Ascending aorta (tissue), 2 donors: Measurements from ENCODE around the gene NOX5. TPM values are rescaled to one million over a fixed set of nuclear protein-coding genes. Genes with fewer than 3 reads are reported as not detected.

Experiments used
- DNase-seq, 2 donors: peaks; one replicate each; pipeline ENCODE4 v3.0.0-alpha.2; 2019; ENCODE audit warnings: low spot score in 2 of 2
- H3K27ac ChIP-seq, 2 donors: fragments of 200-600 bp; sonication (generic); one replicate each; pipeline ENCODE4 v1.5.1; 2016 to 2017; ENCODE audit warnings: mild to moderate bottlenecking in 1 of 2
- H3K27me3 ChIP-seq: fragments of 200-600 bp; sonication (generic); one replicate; pipeline ENCODE4 v1.5.1; 2017
- H3K36me3 ChIP-seq, 2 donors: fragments of 200-600 bp; sonication (generic); one replicate each; pipeline ENCODE4 v1.5.1; 2016
- H3K4me1 ChIP-seq, 2 donors: fragments of 200-600 bp; sonication (generic); one replicate each; pipeline ENCODE4 v1.5.1; 2016 to 2017; ENCODE audit warnings: mild to moderate bottlenecking in 1 of 2
- H3K4me3 ChIP-seq, 2 donors: fragments of 200-600 bp; sonication (generic); one replicate each; pipeline ENCODE4 v1.5.1; 2016 to 2017; ENCODE audit warnings: mild to moderate bottlenecking in 1 of 2
- H3K9me3 ChIP-seq, 2 donors: fragments of 200-600 bp; sonication (generic); one replicate each; pipeline ENCODE4 v1.5.1; 2016
- intact Hi-C: fragments of 100-400 bp; cut with DNase I; formaldehyde crosslinking; loops from one replicate; pipeline ENCODE4 v1.15.1; 2023
- total RNA-seq: library from RNA; depleted of rRNA; stranded (reverse); fragments of >200 nt; gene quantifications from one replicate; pipeline ENCODE4 v1.1.0, GENCODE V29; 2016
- TF ChIP-seq, protein P1 (sequence below), 3 experiments: fragments of 200-600 bp in 2 of 3; fragments of 450-650 bp in 1 of 3; sonication (generic) in 2 of 3; IDR thresholded peaks; one replicate each; pipeline ENCODE4 v1.5.1; 2016 to 2019; ENCODE audit warnings: antibody characterized with exemption in 3 of 3, mild to moderate bottlenecking in 1 of 3, moderate library complexity in 1 of 3

NOX5 gene
- total RNA-seq, 1 donor from 2014 or later = 0.53 TPM

DNA sequence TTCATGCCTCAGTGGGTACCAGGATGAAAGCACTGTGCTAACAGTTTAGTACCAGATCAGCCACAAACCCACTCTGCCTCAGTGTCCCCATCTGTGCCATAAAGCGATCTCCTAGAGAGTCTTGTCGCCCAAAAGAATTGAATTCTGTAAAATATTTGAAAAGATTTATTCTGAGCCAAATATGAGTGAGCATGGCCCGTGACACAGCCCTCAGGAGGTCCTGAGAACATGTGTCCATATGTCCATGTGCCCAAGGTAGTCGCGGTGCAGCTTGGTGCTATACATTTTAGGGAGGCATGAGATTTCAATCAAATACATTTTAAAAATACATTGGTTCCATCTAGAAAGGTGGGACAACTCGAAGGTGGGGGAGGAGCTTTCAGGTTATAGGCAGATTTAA, 15.4 kb upstream of the NOX5 start:
- H3K36me3 ChIP-seq = no peaks in the 10 kb centered on the region
- TF ChIP-seq, protein P1, sequence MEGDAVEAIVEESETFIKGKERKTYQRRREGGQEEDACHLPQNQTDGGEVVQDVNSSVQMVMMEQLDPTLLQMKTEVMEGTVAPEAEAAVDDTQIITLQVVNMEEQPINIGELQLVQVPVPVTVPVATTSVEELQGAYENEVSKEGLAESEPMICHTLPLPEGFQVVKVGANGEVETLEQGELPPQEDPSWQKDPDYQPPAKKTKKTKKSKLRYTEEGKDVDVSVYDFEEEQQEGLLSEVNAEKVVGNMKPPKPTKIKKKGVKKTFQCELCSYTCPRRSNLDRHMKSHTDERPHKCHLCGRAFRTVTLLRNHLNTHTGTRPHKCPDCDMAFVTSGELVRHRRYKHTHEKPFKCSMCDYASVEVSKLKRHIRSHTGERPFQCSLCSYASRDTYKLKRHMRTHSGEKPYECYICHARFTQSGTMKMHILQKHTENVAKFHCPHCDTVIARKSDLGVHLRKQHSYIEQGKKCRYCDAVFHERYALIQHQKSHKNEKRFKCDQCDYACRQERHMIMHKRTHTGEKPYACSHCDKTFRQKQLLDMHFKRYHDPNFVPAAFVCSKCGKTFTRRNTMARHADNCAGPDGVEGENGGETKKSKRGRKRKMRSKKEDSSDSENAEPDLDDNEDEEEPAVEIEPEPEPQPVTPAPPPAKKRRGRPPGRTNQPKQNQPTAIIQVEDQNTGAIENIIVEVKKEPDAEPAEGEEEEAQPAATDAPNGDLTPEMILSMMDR (IDR thresholded peaks at IDR 0.05) = no peak
- intact Hi-C loops = no loop called here
- H3K4me1 ChIP-seq = no peaks in the 10 kb centered on the region
- no peak overlapping the region for H3K4me3 ChIP-seq
- no peaks in the 10 kb centered on the region for H3K9me3 ChIP-seq
- no peak for DNase-seq
- H3K27ac ChIP-seq = no peak overlapping the region
- no peaks in the 10 kb centered on the region for H3K27me3 ChIP-seq

DNA sequence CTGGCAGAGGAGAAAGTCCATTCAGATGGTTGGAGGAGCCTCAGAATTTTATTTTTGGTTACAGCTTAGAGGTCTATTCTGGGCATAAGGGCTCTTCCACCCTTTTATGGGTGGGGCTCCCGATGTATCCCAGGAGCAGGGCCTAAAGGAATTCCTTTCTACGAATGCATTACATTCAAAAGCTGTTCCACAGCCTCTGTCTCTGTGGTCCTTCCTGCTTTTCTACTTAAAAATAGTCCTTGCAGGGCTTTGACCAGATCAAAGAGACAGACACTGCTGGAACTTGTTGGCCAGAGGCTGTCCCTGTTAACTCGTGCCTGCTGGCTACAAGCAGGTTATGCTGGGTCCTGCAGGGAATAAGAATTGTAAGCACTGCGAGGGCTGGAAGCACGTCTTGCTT, 14.4 kb upstream of the NOX5 start:
- H3K27ac ChIP-seq = no peak overlapping the region
- H3K36me3 ChIP-seq = no peaks in the 10 kb centered on the region
- no peaks in the 10 kb centered on the region for H3K4me1 ChIP-seq
- no peak overlapping the region for H3K4me3 ChIP-seq
- intact Hi-C loops = no loop called here
- no peaks in the 10 kb centered on the region for H3K9me3 ChIP-seq
- no peaks in the 10 kb centered on the region for H3K27me3 ChIP-seq
- no peak for DNase-seq
- TF ChIP-seq, protein P1 (IDR thresholded peaks at IDR 0.05) = no peak

DNA sequence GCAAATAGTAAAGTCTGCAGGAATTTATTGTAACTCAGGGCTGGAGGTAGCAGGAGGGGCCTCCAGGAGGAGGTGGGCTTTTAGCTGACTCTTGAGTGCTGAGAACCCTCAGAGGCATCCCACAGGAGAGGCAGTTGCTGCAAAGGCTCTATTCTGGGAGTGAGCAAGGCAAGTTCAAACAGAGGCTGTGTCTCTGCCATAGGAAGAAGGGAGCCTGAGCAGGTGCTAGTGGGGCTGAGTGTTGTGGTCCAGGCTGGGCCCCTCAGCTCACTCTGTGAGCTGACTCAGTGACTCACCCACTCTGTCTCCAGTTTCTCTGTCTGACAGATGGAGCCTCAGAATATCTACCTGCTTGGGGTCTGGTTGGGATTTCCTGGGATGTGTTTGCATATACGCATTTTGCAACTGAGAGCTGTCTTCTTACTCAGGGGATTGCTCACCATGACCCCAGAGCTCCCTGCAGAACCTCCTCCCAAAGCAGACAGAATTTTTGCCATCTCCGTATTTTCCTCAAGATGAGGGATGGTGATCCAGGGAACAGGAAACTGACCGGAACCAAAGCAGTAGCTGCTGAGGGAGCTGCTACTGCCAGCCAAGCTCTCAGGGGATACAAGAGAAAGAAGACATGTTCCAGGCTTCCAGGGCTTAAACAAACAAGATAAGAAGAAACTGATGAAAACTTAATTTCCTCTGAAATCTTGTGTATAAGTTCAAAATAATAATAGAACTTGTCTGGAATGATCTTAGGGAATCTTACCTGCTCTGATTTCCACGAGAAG, 13.6 kb upstream of the NOX5 start:
- H3K4me3 ChIP-seq = no peak overlapping the region
- H3K36me3 ChIP-seq = no peaks in the 10 kb centered on the region
- TF ChIP-seq, protein P1 (IDR thresholded peaks at IDR 0.05) = no peak
- no peaks in the 10 kb centered on the region for H3K4me1 ChIP-seq
- H3K9me3 ChIP-seq = no peaks in the 10 kb centered on the region
- intact Hi-C loops = no loop called here
- H3K27ac ChIP-seq = no peak overlapping the region
- no peak for DNase-seq
- no peaks in the 10 kb centered on the region for H3K27me3 ChIP-seq

DNA sequence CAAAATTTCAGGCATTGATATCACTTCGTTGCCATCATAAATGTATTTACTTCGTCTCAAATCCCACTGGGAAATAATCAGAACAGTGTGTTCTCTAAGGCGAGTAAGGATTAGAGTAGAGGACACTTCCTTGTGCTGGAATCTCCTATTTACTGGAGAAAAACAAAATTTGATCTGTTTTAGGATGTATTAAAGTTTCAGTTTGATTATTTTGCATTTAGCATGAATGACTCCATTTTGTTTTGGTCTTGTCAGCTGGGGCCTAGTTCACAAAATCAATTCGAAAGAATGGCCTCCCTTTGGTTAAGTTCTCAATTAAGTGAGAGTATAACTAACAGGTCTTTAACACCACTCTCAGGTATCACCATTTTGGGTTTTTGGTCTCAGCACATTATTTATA, 11.7 kb upstream of the NOX5 start:
- peaks cover 6 to 13% of the 10 kb centered on the region in 2 donors for H3K9me3 ChIP-seq
- no peaks in the 10 kb centered on the region for H3K27me3 ChIP-seq
- no peak for DNase-seq
- no peak overlapping the region for H3K4me3 ChIP-seq
- TF ChIP-seq, protein P1 (IDR thresholded peaks at IDR 0.05) = no peak
- H3K27ac ChIP-seq = no peak overlapping the region
- no peaks in the 10 kb centered on the region for H3K36me3 ChIP-seq
- intact Hi-C loops = no loop called here
- no peaks in the 10 kb centered on the region for H3K4me1 ChIP-seq

DNA sequence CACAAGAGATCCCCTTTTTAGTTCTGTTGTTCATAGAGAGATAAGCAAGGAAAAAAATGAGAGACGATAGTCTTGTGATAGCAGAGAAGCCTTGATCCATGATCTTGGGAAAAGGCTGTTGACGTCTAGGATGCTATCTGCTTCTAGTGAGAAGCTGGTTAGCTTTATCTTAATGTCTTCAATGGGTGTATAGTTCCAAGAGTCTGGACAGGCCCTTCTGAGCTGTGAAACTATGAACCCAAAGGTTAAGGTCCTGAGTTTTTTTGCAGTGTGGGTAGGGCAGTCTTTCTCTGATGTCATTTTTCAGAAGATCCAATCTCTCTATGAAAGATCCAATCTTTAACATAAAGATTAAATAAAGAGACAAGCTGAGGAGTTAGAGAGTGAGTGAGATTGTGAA, 10.5 kb upstream of the NOX5 start:
- intact Hi-C loops = no loop called here
- Histone ChIP-seq H3K27ac (no peak overlapping the region), H3K4me3 (no peak overlapping the region), H3K27me3 (no peaks in the 10 kb centered on the region), H3K9me3 (peaks cover 9 to 26% of the 10 kb centered on the region in 2 donors), H3K4me1 (no peaks in the 10 kb centered on the region), H3K36me3 (no peaks in the 10 kb centered on the region)
- TF ChIP-seq, protein P1 (IDR thresholded peaks at IDR 0.05) = no peak
- no peak for DNase-seq
